SK-N-SH treated with all-trans-retinoic acid at 6 μM for 48 hours (cell line): Measurements from ENCODE around the gene PACSIN3.

Experiments
- ATAC-seq: fragments of 200-7000 bp; cut with Tn5 transposase; 3 replicates; pipeline ENCODE4 v1.9.1; 2020; ENCODE audit warnings: mild to moderate bottlenecking, moderate library complexity
- ARNTL ChIP-seq: fragments of 450-650 bp; formaldehyde crosslinking; IDR thresholded peaks from 2 replicates; pipeline ENCODE4 v1.5.0; 2020; ENCODE audit warnings: low read depth, mild to moderate bottlenecking, moderate library complexity, borderline replicate concordance
- BACH2 ChIP-seq: fragments of 250-450 bp; sonication (Bioruptor Pico); IDR thresholded peaks from 2 replicates; pipeline ENCODE4 v1.9.0; 2021; ENCODE audit warnings: mild to moderate bottlenecking, borderline replicate concordance
- CREB5 ChIP-seq: fragments of 250-450 bp; sonication (Bioruptor Pico); IDR thresholded peaks from 2 replicates; pipeline ENCODE4 v1.5.1; 2020; ENCODE audit warnings: low read depth, mild to moderate bottlenecking, moderate library complexity
- CSDC2 ChIP-seq: fragments of 250-450 bp; sonication (Bioruptor Pico); IDR thresholded peaks from 2 replicates; pipeline ENCODE4 v1.5.0; 2020; ENCODE audit warnings: mild to moderate bottlenecking, moderate library complexity
- CSRNP3 ChIP-seq: fragments of 250-450 bp; sonication (Bioruptor Pico); IDR thresholded peaks from 2 replicates; pipeline ENCODE4 v1.5.1; 2021; ENCODE audit warnings: mild to moderate bottlenecking, moderate library complexity
- ESRRG ChIP-seq: fragments of 250-450 bp; sonication (Bioruptor Pico); IDR thresholded peaks from 2 replicates; pipeline ENCODE4 v1.6.1; 2021; ENCODE audit warnings: mild to moderate bottlenecking
- ISL1 ChIP-seq: fragments of 250-450 bp; sonication (Bioruptor Pico); IDR thresholded peaks from 2 replicates; pipeline ENCODE4 v2.1.2; 2022; ENCODE audit warnings: mild to moderate bottlenecking, moderate library complexity
- OSR1 ChIP-seq: fragments of 250-450 bp; sonication (Bioruptor Pico); IDR thresholded peaks from 2 replicates; pipeline ENCODE4 v1.8.0; 2022; ENCODE audit warnings: moderate library complexity, mild to moderate bottlenecking, inconsistent platforms
- POU6F1 ChIP-seq: fragments of 250-450 bp; sonication (Bioruptor Pico); IDR thresholded peaks from 2 replicates; pipeline ENCODE4 v1.8.0; 2021; ENCODE audit warnings: low read depth, mild to moderate bottlenecking, moderate library complexity, borderline replicate concordance
- PPARA ChIP-seq: fragments of 250-450 bp; sonication (Bioruptor Pico); IDR thresholded peaks from 2 replicates; pipeline ENCODE4 v1.5.0; 2020; ENCODE audit warnings: mild to moderate bottlenecking, borderline replicate concordance
- RARB ChIP-seq: fragments of 250-450 bp; sonication (Bioruptor Pico); IDR thresholded peaks from 2 replicates; pipeline ENCODE4 v1.8.0; 2021; ENCODE audit warnings: mild to moderate bottlenecking, moderate library complexity
- SNAI2 ChIP-seq: fragments of 250-450 bp; sonication (Bioruptor Pico); IDR thresholded peaks from 2 replicates; pipeline ENCODE4 v1.5.0; 2020; ENCODE audit warnings: mild to moderate bottlenecking, moderate library complexity
- TCF4 ChIP-seq: fragments of 250-450 bp; sonication (Bioruptor Pico); IDR thresholded peaks from 2 replicates; pipeline ENCODE4 v1.8.0; 2021; ENCODE audit warnings: mild to moderate bottlenecking, moderate library complexity, borderline replicate concordance
- TOX ChIP-seq: fragments of 250-450 bp; sonication (Bioruptor Pico); IDR thresholded peaks from 2 replicates; pipeline ENCODE4 v1.8.0; 2021; ENCODE audit warnings: mild to moderate bottlenecking, moderate library complexity, borderline replicate concordance
- TSHZ2 ChIP-seq: fragments of 250-450 bp; sonication (Bioruptor Pico); IDR thresholded peaks from 2 replicates; pipeline ENCODE4 v1.5.0; 2020; ENCODE audit warnings: mild to moderate bottlenecking, moderate library complexity
- ZC3H10 ChIP-seq: fragments of 250-450 bp; sonication (Bioruptor Pico); IDR thresholded peaks from 2 replicates; pipeline ENCODE4 v1.5.1; 2021; ENCODE audit warnings: mild to moderate bottlenecking, moderate library complexity
- ZFP3 ChIP-seq: fragments of 250-450 bp; sonication (Bioruptor Pico); IDR thresholded peaks from 2 replicates; pipeline ENCODE4 v1.5.0; 2020; ENCODE audit warnings: mild to moderate bottlenecking, moderate library complexity
- ZFP30 ChIP-seq: fragments of 450-650 bp; formaldehyde crosslinking; IDR thresholded peaks from 2 replicates; pipeline ENCODE4 v1.5.0; 2022; ENCODE audit warnings: mild to moderate bottlenecking, moderate library complexity
- ZNF565 ChIP-seq: fragments of 450-650 bp; formaldehyde crosslinking; conservative IDR thresholded peaks from 2 replicates; pipeline ENCODE4 v1.5.0; 2020; ENCODE audit warnings: low read depth, mild to moderate bottlenecking, moderate library complexity
- ZNF70 ChIP-seq: fragments of 450-650 bp; formaldehyde crosslinking; IDR thresholded peaks from 2 replicates; pipeline ENCODE4 v1.5.0; 2020; ENCODE audit warnings: mild to moderate bottlenecking, moderate library complexity
- ZNF8 ChIP-seq: fragments of 450-650 bp; formaldehyde crosslinking; IDR thresholded peaks from 2 replicates; pipeline ENCODE4 v1.5.0; 2020; ENCODE audit warnings: mild to moderate bottlenecking, moderate library complexity

The PACSIN3 gene

GRCh38 chr11:47179655-47179991, 6.6 kb downstream of the PACSIN3 start (continued):
- TF ChIP-seq ARNTL (CRISPR knock-in tag) (no peak), ZC3H10 (CRISPR knock-in tag) (no peak)

- ATAC-seq = no peak
- no peak for TF ChIP-seq TOX (CRISPR knock-in tag)
- TF ChIP-seq POU6F1 (CRISPR knock-in tag) = no peak
- no peak for TF ChIP-seq SNAI2 (CRISPR knock-in tag)
- TF ChIP-seq RARB (CRISPR knock-in tag) = no peak
- no peak for TF ChIP-seq PPARA
- TF ChIP-seq OSR1 (CRISPR knock-in tag) = no peak
- TF ChIP-seq ESRRG (CRISPR knock-in tag) = no peak
- no peak for TF ChIP-seq CREB5
These were observed 7.2 kb downstream of the PACSIN3 start for GRCh38 chr11:47178737-47179654.

GRCh38 chr11:47178316-47178715, 7.9 kb downstream of the PACSIN3 start:
- ATAC-seq = no peak
- TF ChIP-seq OSR1 (CRISPR knock-in tag) (no peak), TSHZ2 (CRISPR knock-in tag) (no peak), CSDC2 (CRISPR knock-in tag) (no peak), CREB5 (no peak), ARNTL (CRISPR knock-in tag) (no peak), ZNF8 (no peak), ZNF565 (CRISPR knock-in tag) (no peak), CSRNP3 (no peak), TCF4 (no peak), ZFP30 (CRISPR knock-in tag) (no peak), RARB (CRISPR knock-in tag) (no peak), ISL1 (CRISPR knock-in tag) (no peak), ZC3H10 (CRISPR knock-in tag) (no peak), BACH2 (CRISPR knock-in tag) (no peak), SNAI2 (CRISPR knock-in tag) (no peak), ZFP3 (CRISPR knock-in tag) (no peak), POU6F1 (CRISPR knock-in tag) (no peak), ESRRG (CRISPR knock-in tag) (no peak), ZNF70 (no peak)
